Ishikawa (cell line): ENCODE results near the gene TIMP1.

Experiments
- CEBPB ChIP-seq: IDR thresholded peaks from 2 replicates; pipeline ENCODE4 v1.6.1; 2012
- CREB1 ChIP-seq: IDR thresholded peaks from 2 replicates; pipeline ENCODE4 v1.6.1; 2012; ENCODE audit warnings: low read depth
- EGR1 ChIP-seq: IDR thresholded peaks from 2 replicates; pipeline ENCODE4 v1.6.1; 2012
- EP300 ChIP-seq: IDR thresholded peaks from 2 replicates; pipeline ENCODE4 v1.6.1; 2012; ENCODE audit warnings: borderline replicate concordance
- FOXM1 ChIP-seq: IDR thresholded peaks from 2 replicates; pipeline ENCODE4 v1.6.1; 2012; ENCODE audit warnings: low read depth, borderline replicate concordance
- MAX ChIP-seq: IDR thresholded peaks from 2 replicates; pipeline ENCODE4 v1.6.1; 2012
- NFIC ChIP-seq: IDR thresholded peaks from 2 replicates; pipeline ENCODE4 v1.6.1; 2012
- RAD21 ChIP-seq: IDR thresholded peaks from 2 replicates; pipeline ENCODE4 v1.6.1; 2012; ENCODE audit warnings: low read depth
- TAF1 ChIP-seq: IDR thresholded peaks from 2 replicates; pipeline ENCODE4 v1.6.1; 2012; ENCODE audit warnings: low read depth, mild to moderate bottlenecking
- TCF12 ChIP-seq: IDR thresholded peaks from 2 replicates; pipeline ENCODE4 v1.6.1; 2012; ENCODE audit warnings: low read depth
- TEAD4 ChIP-seq: IDR thresholded peaks from 2 replicates; pipeline ENCODE4 v1.6.1; 2012
- YY1 ChIP-seq: IDR thresholded peaks from 2 replicates; pipeline ENCODE4 v1.6.1; 2012; ENCODE audit warnings: low read depth
- ZBTB7A ChIP-seq: IDR thresholded peaks from 2 replicates; pipeline ENCODE4 v1.6.1; 2012; ENCODE audit warnings: low read depth
- TF ChIP-seq, protein P1 (sequence below): IDR thresholded peaks from 2 replicates; pipeline ENCODE4 v1.6.1; 2012; ENCODE audit warnings: low read depth, mild to moderate bottlenecking
- TF ChIP-seq, protein P2 (sequence below): IDR thresholded peaks from 2 replicates; pipeline ENCODE4 v1.6.1; 2012

Gene TIMP1

DNA sequence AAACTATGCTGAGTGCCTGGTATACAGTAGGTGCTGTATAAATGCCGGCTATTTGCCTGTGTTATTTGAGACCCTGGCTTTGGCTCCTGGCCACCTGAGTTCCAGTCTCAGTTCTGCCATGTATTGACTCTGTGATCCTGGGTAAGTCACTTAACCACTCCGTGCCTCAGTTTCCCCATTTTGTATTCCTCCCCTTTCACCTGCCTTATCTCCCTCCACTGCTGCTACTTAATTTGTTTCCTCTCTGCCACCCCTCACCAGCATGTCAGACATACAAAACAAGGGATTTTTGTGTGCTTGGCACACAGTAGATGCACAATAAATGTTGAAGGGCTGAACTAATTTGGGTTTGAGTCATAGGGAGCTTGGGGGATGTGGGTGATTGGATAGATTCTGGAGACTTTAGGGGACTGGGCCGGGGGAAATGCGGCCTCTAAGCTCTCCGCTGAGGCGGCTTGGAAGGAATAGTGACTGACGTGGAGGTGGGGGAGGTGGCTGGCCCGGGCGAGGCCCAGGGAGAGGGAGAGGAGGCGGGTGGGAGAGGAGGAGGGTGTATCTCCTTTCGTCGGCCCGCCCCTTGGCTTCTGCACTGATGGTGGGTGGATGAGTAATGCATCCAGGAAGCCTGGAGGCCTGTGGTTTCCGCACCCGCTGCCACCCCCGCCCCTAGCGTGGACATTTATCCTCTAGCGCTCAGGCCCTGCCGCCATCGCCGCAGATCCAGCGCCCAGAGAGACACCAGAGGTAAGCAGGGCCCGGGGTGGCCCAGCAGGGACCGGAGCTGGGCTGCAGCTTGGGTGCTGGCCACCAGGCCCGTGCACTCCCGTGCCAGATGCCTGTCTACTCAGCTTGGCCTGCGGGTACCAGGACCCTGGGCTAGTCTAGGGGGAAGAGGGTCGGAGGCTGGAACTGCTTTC is at the start of gene TIMP1:
Gene TIMP1 (plus strand): TSS at position 706 of the 917 bp plus-strand sequence. CDS start 980 bp downstream, outside the sequence.
- no peak for TF ChIP-seq FOXM1
- TF ChIP-seq CREB1: no peak
- TF ChIP-seq RAD21: no peak
- TF ChIP-seq EGR1: peak; percentile 75
- TF ChIP-seq CEBPB: no peak
- TF ChIP-seq TAF1: no peak
- TF ChIP-seq TCF12: no peak
- no peak for TF ChIP-seq TEAD4

DNA sequence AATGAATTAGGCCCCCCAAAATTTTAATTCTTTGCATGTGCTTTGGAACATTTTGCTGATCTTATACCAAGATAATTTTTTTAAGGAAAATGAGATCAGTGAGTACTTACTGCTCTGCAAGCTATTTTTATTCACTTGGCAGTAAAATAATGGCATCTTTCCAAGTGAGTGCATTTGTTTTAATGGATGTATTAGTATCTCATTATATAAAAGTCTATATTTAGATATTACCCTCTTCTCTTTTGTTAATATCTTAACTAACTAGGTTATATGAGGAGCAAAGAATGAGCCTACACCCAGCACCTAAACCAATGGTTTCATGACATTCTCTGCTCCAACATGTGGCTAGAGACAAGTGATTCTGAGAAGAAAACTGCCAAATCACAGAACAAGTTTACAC is 42.4 kb upstream of the TIMP1 start:
- TF ChIP-seq, protein P1, sequence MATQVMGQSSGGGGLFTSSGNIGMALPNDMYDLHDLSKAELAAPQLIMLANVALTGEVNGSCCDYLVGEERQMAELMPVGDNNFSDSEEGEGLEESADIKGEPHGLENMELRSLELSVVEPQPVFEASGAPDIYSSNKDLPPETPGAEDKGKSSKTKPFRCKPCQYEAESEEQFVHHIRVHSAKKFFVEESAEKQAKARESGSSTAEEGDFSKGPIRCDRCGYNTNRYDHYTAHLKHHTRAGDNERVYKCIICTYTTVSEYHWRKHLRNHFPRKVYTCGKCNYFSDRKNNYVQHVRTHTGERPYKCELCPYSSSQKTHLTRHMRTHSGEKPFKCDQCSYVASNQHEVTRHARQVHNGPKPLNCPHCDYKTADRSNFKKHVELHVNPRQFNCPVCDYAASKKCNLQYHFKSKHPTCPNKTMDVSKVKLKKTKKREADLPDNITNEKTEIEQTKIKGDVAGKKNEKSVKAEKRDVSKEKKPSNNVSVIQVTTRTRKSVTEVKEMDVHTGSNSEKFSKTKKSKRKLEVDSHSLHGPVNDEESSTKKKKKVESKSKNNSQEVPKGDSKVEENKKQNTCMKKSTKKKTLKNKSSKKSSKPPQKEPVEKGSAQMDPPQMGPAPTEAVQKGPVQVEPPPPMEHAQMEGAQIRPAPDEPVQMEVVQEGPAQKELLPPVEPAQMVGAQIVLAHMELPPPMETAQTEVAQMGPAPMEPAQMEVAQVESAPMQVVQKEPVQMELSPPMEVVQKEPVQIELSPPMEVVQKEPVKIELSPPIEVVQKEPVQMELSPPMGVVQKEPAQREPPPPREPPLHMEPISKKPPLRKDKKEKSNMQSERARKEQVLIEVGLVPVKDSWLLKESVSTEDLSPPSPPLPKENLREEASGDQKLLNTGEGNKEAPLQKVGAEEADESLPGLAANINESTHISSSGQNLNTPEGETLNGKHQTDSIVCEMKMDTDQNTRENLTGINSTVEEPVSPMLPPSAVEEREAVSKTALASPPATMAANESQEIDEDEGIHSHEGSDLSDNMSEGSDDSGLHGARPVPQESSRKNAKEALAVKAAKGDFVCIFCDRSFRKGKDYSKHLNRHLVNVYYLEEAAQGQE: no peak
- TF ChIP-seq EGR1 (no peak), NFIC (no peak), TEAD4 (no peak), MAX (no peak), TCF12 (no peak), RAD21 (no peak), FOXM1 (no peak), YY1 (no peak), TAF1 (no peak), CREB1 (no peak), EP300 (no peak), ZBTB7A (no peak), CEBPB (no peak)
- TF ChIP-seq, protein P2, sequence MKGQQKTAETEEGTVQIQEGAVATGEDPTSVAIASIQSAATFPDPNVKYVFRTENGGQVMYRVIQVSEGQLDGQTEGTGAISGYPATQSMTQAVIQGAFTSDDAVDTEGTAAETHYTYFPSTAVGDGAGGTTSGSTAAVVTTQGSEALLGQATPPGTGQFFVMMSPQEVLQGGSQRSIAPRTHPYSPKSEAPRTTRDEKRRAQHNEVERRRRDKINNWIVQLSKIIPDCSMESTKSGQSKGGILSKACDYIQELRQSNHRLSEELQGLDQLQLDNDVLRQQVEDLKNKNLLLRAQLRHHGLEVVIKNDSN: no peak

- TF ChIP-seq MAX: no peak
- no peak for TF ChIP-seq CREB1
- 0 out of 2 replicates have a peak, but pooled peaks have one; percentile 10 for TF ChIP-seq TEAD4
- no peak for TF ChIP-seq ZBTB7A
- no peak for TF ChIP-seq FOXM1
- TF ChIP-seq, protein P2: no peak
- no peak for TF ChIP-seq NFIC
- TF ChIP-seq EGR1: 0 out of 2 replicates have a peak, but pooled peaks have one; percentile 25
- peak; percentile 41; the same call in 1 of the 2 replicates for TF ChIP-seq TAF1
- peak; percentile 16; the same call in 1 of the 2 replicates for TF ChIP-seq EP300
- no peak for TF ChIP-seq YY1
- TF ChIP-seq TCF12: no peak
- peak; percentile 57 for TF ChIP-seq RAD21
- TF ChIP-seq, protein P1: no peak
- TF ChIP-seq CEBPB: no peak
These were observed 41.3 kb upstream of the TIMP1 start for GRCh38 chrX:47540754-47541538.

DNA sequence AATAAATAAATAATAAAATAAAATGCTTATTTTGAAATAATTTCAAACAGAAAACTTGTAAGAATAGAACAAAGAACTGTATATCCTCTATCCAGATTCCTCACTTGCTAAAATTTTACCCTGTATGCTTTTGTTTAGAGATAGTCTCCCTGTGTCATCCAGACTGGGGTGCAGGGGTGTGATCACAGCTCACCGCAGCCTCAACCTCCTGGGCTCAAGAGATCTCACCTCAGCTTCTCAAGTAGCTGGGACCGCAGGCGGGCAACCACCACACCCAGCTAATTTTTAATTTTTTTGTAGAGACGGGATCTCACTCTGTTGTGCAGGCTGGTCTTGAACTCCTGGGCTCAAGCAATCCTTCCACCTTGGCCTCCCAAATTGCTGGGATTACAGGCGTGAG is 38.7 kb upstream of the TIMP1 start:
- TF ChIP-seq YY1 (no peak), RAD21 (no peak), TAF1 (no peak), FOXM1 (no peak), CEBPB (no peak), TEAD4 (no peak)
